GM12878 (cell line): ENCODE data around the gene PNISR. TPM values are rescaled to one million over a fixed set of nuclear protein-coding genes. Genes with fewer than 3 reads are reported as not detected.

ENCODE experiments used
- BHLHE40 ChIP-seq, 2 experiments: fragments of 450-650 bp in 1 of 2; IDR thresholded peaks; 2 replicates each; pipeline ENCODE4 v1.6.1; 2011 to 2017; ENCODE audit warnings: low read depth in 2 of 2, borderline replicate concordance in 1 of 2, improper control_type of control experiment in 1 of 2, low read length in 1 of 2, mild to moderate bottlenecking in 1 of 2
- BMI1 ChIP-seq: fragments of 450-650 bp; IDR thresholded peaks from 2 replicates; pipeline ENCODE4 v1.6.1; 2016; ENCODE audit warnings: mild to moderate bottlenecking, moderate library complexity, borderline replicate concordance
- CEBPB ChIP-seq, 2 experiments: fragments of 150-350 bp in 1 of 2; IDR thresholded peaks; 2 replicates each; pipeline ENCODE4 v1.6.1; 2012 to 2014; ENCODE audit warnings: low read depth in 2 of 2, low read length in 2 of 2, borderline replicate concordance in 1 of 2, inconsistent platforms in 1 of 2
- FOS ChIP-seq: IDR thresholded peaks from 3 replicates; pipeline ENCODE4 v1.6.1; 2011; ENCODE audit warnings: borderline replicate concordance; ENCODE audit not compliant: insufficient read length; ENCODE audit errors: extremely low read depth
- HCFC1 ChIP-seq: fragments of 150-350 bp; IDR thresholded peaks from 2 replicates; pipeline ENCODE4 v1.6.1; 2014; ENCODE audit warnings: low read length
- MTA2 ChIP-seq: fragments of 450-650 bp; IDR thresholded peaks from 2 replicates; pipeline ENCODE4 v1.6.1; 2016; ENCODE audit warnings: low read depth, mild to moderate bottlenecking, moderate library complexity
- MTA3 ChIP-seq: IDR thresholded peaks from 2 replicates; pipeline ENCODE4 v1.6.1; 2012; ENCODE audit warnings: low read length, inconsistent platforms, borderline replicate concordance
- POLR2A ChIP-seq: IDR thresholded peaks from 2 replicates; pipeline ENCODE4 v1.6.1; 2011; ENCODE audit warnings: low read depth, mild to moderate bottlenecking, low read length
- RFX5 ChIP-seq: IDR thresholded peaks from 2 replicates; pipeline ENCODE4 v1.6.1; 2011; ENCODE audit warnings: low read depth, low read length, improper control_type of control experiment
- SIN3A ChIP-seq: IDR thresholded peaks from 2 replicates; pipeline ENCODE4 v1.6.1; 2012; ENCODE audit warnings: low read depth, low read length, improper control_type of control experiment
- SREBF1 ChIP-seq: IDR thresholded peaks from 2 replicates; pipeline ENCODE4 v1.6.1; 2012; ENCODE audit warnings: mild to moderate bottlenecking, low read length
- YY1 ChIP-seq: IDR thresholded peaks from 2 replicates; pipeline ENCODE4 v1.6.1; 2011; ENCODE audit warnings: low read depth, mild to moderate bottlenecking, low read length
- ZNF24 ChIP-seq: fragments of 450-650 bp; IDR thresholded peaks from 2 replicates; pipeline ENCODE4 v1.6.1; 2017; ENCODE audit warnings: antibody characterized with exemption, mild to moderate bottlenecking
- polyA plus RNA-seq, 11 experiments: library from polyadenylated mRNA; depleted of rRNA in 4 of 11; unstranded in 6 of 11; stranded (reverse) in 5 of 11; fragments of >200 nt; fragmentation: Nextera tagmentation in 4 of 11; fragmentation: Illumina TruSeq in 1 of 11; extraction: Ambion mirVana in 4 of 11; extraction: Trizol in 1 of 11; gene quantifications; 1 replicate in 1 of 11; 2 replicates in 10 of 11; pipeline versions ENCODE4 v1.2.1 to v1.2.3, GENCODE V29; 2011 to 2016; ENCODE audit warnings: inconsistent platforms in 2 of 11, missing spikeins in 2 of 11, low read depth in 1 of 11
- total RNA-seq, 4 experiments: library from RNA; depleted of rRNA in 3 of 4; stranded (reverse); fragments of >200 nt in 3 of 4; fragmentation: Illumina TruSeq in 1 of 4; extraction: Trizol in 1 of 4; gene quantifications; 2 replicates each; pipeline versions ENCODE4 v1.2.1 to v1.2.3, GENCODE V29; 2013 to 2021
- TF ChIP-seq, protein P1 (sequence below): fragments of 450-650 bp; IDR thresholded peaks from 2 replicates; pipeline ENCODE4 v1.6.1; 2018; ENCODE audit warnings: mild to moderate bottlenecking, low read depth, moderate library complexity; ENCODE audit not compliant: partially characterized antibody
- TF ChIP-seq, protein P2 (sequence below): IDR thresholded peaks from 2 replicates; pipeline ENCODE4 v1.6.1; 2012; ENCODE audit warnings: low read depth, low read length, improper control_type of control experiment
- TF ChIP-seq, protein P3 (sequence below): fragments of 450-650 bp; formaldehyde crosslinking; IDR thresholded peaks from 2 replicates; pipeline ENCODE4 v1.4.0; 2020; ENCODE audit warnings: mild to moderate bottlenecking, moderate library complexity
- TF ChIP-seq, protein P4 (sequence below): fragments of 450-650 bp; IDR thresholded peaks from 2 replicates; pipeline ENCODE4 v1.6.1; 2016; ENCODE audit warnings: mild to moderate bottlenecking
- TF ChIP-seq, protein P5 (sequence below): fragments of 450-650 bp; IDR thresholded peaks from 2 replicates; pipeline ENCODE4 v1.6.1; 2017; ENCODE audit warnings: mild to moderate bottlenecking, low read depth, inconsistent platforms; ENCODE audit not compliant: poor library complexity, severe bottlenecking

The PNISR gene
- total and polyA plus RNA-seq, 10 of the 15 experiments (the other 5 are each of a cell fraction or from before 2014, with no cell fraction given), result 79.1 to 180 (median 105) TPM

DNA sequence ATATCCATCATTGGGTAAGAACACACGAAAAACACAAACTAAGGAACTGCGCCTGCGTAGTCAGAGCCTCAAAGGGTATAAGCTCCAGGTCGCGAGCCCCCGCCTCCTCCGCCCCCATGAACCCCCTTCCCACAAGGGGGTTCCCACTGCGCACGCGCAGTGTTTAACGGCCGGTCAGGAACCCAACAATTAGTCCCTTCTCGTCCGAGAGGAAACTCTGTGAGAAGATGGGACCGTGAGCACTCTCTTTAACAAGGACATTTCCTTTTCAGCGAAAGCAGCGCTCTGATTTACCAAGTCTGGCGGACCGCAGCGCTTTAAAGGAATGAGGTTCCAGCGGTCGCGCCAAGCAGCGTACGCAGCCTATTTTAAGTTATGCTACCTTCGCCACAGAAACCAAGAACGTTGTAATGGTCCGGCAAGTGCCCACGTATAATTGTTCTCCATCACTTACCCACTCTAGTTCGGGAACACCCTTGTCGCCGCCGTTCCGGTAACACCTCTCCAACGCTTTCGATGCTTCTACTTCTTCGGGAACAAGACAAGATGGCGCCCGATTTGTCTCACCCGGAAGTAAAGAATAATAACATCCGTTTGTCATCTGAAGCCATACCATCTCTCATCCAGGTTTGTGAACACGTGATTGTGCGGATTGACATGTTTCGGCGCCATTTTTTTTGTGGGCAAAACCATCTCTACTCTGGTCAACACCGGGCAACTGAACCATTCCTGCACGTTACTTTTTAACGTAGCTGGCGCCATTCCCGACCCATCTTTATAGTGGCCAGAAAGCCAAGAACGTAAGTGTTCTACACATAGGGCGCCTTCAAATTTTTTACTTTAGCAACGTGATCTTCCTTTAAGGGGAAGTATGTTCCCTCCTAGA, at the start of gene PNISR (continued):
- peak; percentile 61 to 78 for TF ChIP-seq BHLHE40 (IDR thresholded peaks at IDR 0.05; ENCODE audit: borderline replicate concordance in 1 of 2, low read depth in 2 of 2, low read length in 1 of 2)
- TF ChIP-seq HCFC1, result peak; percentile 80
- TF ChIP-seq, protein P1, sequence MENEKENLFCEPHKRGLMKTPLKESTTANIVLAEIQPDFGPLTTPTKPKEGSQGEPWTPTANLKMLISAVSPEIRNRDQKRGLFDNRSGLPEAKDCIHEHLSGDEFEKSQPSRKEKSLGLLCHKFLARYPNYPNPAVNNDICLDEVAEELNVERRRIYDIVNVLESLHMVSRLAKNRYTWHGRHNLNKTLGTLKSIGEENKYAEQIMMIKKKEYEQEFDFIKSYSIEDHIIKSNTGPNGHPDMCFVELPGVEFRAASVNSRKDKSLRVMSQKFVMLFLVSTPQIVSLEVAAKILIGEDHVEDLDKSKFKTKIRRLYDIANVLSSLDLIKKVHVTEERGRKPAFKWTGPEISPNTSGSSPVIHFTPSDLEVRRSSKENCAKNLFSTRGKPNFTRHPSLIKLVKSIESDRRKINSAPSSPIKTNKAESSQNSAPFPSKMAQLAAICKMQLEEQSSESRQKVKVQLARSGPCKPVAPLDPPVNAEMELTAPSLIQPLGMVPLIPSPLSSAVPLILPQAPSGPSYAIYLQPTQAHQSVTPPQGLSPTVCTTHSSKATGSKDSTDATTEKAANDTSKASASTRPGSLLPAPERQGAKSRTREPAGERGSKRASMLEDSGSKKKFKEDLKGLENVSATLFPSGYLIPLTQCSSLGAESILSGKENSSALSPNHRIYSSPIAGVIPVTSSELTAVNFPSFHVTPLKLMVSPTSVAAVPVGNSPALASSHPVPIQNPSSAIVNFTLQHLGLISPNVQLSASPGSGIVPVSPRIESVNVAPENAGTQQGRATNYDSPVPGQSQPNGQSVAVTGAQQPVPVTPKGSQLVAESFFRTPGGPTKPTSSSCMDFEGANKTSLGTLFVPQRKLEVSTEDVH, result peak; percentile 89
- TF ChIP-seq RFX5, result no peak
- no peak for TF ChIP-seq CEBPB (IDR thresholded peaks at IDR 0.05; ENCODE audit: borderline replicate concordance in 1 of 2, low read depth in 2 of 2, low read length in 2 of 2)
- TF ChIP-seq FOS, result no peak
- TF ChIP-seq, protein P2, sequence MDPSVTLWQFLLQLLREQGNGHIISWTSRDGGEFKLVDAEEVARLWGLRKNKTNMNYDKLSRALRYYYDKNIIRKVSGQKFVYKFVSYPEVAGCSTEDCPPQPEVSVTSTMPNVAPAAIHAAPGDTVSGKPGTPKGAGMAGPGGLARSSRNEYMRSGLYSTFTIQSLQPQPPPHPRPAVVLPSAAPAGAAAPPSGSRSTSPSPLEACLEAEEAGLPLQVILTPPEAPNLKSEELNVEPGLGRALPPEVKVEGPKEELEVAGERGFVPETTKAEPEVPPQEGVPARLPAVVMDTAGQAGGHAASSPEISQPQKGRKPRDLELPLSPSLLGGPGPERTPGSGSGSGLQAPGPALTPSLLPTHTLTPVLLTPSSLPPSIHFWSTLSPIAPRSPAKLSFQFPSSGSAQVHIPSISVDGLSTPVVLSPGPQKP, result no peak
- peak; percentile 96 for TF ChIP-seq MTA2
- no peak for TF ChIP-seq MTA3
- TF ChIP-seq BMI1, result no peak
- TF ChIP-seq, protein P3, sequence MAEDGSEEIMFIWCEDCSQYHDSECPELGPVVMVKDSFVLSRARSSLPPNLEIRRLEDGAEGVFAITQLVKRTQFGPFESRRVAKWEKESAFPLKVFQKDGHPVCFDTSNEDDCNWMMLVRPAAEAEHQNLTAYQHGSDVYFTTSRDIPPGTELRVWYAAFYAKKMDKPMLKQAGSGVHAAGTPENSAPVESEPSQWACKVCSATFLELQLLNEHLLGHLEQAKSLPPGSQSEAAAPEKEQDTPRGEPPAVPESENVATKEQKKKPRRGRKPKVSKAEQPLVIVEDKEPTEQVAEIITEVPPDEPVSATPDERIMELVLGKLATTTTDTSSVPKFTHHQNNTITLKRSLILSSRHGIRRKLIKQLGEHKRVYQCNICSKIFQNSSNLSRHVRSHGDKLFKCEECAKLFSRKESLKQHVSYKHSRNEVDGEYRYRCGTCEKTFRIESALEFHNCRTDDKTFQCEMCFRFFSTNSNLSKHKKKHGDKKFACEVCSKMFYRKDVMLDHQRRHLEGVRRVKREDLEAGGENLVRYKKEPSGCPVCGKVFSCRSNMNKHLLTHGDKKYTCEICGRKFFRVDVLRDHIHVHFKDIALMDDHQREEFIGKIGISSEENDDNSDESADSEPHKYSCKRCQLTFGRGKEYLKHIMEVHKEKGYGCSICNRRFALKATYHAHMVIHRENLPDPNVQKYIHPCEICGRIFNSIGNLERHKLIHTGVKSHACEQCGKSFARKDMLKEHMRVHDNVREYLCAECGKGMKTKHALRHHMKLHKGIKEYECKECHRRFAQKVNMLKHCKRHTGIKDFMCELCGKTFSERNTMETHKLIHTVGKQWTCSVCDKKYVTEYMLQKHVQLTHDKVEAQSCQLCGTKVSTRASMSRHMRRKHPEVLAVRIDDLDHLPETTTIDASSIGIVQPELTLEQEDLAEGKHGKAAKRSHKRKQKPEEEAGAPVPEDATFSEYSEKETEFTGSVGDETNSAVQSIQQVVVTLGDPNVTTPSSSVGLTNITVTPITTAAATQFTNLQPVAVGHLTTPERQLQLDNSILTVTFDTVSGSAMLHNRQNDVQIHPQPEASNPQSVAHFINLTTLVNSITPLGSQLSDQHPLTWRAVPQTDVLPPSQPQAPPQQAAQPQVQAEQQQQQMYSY (CRISPR knock-in tag), result no peak
- peak; percentile 99 for TF ChIP-seq YY1
- TF ChIP-seq, protein P4, sequence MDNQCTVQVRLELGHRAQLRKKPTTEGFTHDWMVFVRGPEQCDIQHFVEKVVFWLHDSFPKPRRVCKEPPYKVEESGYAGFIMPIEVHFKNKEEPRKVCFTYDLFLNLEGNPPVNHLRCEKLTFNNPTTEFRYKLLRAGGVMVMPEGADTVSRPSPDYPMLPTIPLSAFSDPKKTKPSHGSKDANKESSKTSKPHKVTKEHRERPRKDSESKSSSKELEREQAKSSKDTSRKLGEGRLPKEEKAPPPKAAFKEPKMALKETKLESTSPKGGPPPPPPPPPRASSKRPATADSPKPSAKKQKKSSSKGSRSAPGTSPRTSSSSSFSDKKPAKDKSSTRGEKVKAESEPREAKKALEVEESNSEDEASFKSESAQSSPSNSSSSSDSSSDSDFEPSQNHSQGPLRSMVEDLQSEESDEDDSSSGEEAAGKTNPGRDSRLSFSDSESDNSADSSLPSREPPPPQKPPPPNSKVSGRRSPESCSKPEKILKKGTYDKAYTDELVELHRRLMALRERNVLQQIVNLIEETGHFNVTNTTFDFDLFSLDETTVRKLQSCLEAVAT, result no peak
- TF ChIP-seq SIN3A, result no peak
- TF ChIP-seq ZNF24, result no peak
- TF ChIP-seq POLR2A, result peak; percentile 86
- TF ChIP-seq, protein P5, sequence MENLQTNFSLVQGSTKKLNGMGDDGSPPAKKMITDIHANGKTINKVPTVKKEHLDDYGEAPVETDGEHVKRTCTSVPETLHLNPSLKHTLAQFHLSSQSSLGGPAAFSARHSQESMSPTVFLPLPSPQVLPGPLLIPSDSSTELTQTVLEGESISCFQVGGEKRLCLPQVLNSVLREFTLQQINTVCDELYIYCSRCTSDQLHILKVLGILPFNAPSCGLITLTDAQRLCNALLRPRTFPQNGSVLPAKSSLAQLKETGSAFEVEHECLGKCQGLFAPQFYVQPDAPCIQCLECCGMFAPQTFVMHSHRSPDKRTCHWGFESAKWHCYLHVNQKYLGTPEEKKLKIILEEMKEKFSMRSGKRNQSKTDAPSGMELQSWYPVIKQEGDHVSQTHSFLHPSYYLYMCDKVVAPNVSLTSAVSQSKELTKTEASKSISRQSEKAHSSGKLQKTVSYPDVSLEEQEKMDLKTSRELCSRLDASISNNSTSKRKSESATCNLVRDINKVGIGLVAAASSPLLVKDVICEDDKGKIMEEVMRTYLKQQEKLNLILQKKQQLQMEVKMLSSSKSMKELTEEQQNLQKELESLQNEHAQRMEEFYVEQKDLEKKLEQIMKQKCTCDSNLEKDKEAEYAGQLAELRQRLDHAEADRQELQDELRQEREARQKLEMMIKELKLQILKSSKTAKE, result no peak
- peak; percentile 70 for TF ChIP-seq SREBF1
